ENCODE results near the gene ADIPOR1. TPM values are rescaled to one million over a fixed set of nuclear protein-coding genes. Genes with fewer than 3 reads are reported as not detected.
"Not testable (repeated sequence)": the region's sequence is repeated elsewhere in the genome, so short reads cannot be mapped to it uniquely, and the experiment has no call there.

Gene ADIPOR1
- polyA plus RNA-seq, 1 donor = 73.8 TPM

DNA sequence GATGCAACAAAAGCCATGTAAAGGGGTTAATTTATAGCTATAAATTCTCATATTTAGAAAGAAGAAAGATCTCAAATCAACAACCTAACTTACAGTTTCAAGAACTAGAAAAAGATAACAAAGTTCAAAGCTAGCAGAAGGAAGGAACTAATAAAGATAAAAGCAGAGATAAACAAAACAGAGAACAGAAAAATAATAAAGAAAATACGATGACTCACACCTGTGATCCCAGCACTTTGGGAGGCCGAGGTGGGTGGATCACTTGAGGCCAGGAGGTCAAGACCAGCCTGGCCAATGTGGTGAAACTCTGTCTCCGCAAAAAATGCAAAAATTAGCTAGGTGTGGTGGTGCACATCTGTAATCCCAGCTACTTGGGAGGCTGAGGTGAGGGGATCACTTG lies 36.6 kb upstream of the ADIPOR1 start:
- H3K9me3 ChIP-seq (ENCODE audit: control insufficient read depth, low read depth, low read length) = no peaks in the 10 kb centered on the region
- peaks cover 17% of the 10 kb centered on the region for H3K27me3 ChIP-seq (ENCODE audit: control insufficient read depth, insufficient read depth, low read length)
- 60% methylated on average over 1 of the region's 3 CpGs for WGBS (ENCODE audit: insufficient coverage, low lambda C conversion rate)
- H3K27ac ChIP-seq (ENCODE audit: low read length) = no peak overlapping the region
- no peak overlapping the region for H3K4me3 ChIP-seq (ENCODE audit: low read length)
- no peaks in the 10 kb centered on the region for H3K4me1 ChIP-seq (ENCODE audit: control insufficient read depth, insufficient read depth, low read length)
- no peak for DNase-seq
- H3K36me3 ChIP-seq (ENCODE audit: control insufficient read depth, insufficient read depth, low read length) = no peaks in the 10 kb centered on the region

DNA sequence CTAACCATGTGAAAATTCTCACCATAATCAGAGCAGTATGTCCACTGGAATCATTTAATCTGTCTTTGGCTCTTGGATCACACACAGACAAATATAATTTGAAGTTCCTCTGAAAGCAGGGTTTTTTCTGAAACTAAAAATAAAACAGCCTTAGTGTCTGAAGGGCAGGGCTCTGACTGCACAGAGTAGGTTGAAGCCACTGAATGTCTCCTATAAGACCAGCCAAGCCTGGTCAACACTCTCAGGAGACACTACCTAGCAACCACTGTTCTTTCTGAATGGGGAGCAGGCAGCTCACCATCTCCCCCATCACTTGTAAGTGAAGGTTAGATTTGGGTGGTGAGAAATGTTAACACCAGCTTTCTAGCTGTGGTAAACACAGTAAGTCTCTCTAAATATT lies 33.0 kb upstream of the ADIPOR1 start:
- H3K36me3 ChIP-seq (ENCODE audit: control insufficient read depth, insufficient read depth, low read length) = no peaks in the 10 kb centered on the region
- H3K4me1 ChIP-seq (ENCODE audit: control insufficient read depth, insufficient read depth, low read length) = no peaks in the 10 kb centered on the region
- H3K27me3 ChIP-seq (ENCODE audit: control insufficient read depth, insufficient read depth, low read length) = peaks cover 17% of the 10 kb centered on the region
- no peak for DNase-seq
- H3K27ac ChIP-seq (ENCODE audit: low read length) = no peak overlapping the region
- H3K9me3 ChIP-seq (ENCODE audit: control insufficient read depth, low read depth, low read length) = no peaks in the 10 kb centered on the region
- H3K4me3 ChIP-seq (ENCODE audit: low read length) = no peak overlapping the region

DNA sequence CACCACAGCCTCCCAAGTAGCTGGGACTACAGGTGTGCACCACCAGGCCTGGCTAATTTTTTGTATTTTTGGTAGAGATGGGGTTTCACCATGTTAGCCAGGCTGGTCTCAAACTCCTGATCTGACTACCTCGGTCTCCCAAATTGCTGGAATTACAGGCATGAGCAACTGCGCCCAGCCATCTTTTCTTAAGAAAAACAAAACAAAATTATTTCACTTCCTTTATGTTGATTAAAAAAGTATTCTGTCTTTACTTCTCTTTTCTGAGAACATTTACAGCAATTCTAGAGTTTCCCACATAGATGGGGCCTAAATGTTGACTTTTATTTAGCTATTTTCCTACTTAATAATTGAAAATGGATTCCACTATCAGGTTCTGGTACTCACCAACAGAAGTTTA lies 31.8 kb upstream of the ADIPOR1 start:
- WGBS (ENCODE audit: insufficient coverage, low lambda C conversion rate) = 100% methylated on average over 2 of the region's 2 CpGs
- Histone ChIP-seq H3K4me3 (ENCODE audit: low read length) (no peak overlapping the region), H3K36me3 (ENCODE audit: control insufficient read depth, insufficient read depth, low read length) (no peaks in the 10 kb centered on the region), H3K27me3 (ENCODE audit: control insufficient read depth, insufficient read depth, low read length) (peaks cover 14% of the 10 kb centered on the region), H3K4me1 (ENCODE audit: control insufficient read depth, insufficient read depth, low read length) (no peaks in the 10 kb centered on the region), H3K9me3 (ENCODE audit: control insufficient read depth, low read depth, low read length) (no peaks in the 10 kb centered on the region), H3K27ac (ENCODE audit: low read length) (no peak overlapping the region)
- no peak for DNase-seq

DNA sequence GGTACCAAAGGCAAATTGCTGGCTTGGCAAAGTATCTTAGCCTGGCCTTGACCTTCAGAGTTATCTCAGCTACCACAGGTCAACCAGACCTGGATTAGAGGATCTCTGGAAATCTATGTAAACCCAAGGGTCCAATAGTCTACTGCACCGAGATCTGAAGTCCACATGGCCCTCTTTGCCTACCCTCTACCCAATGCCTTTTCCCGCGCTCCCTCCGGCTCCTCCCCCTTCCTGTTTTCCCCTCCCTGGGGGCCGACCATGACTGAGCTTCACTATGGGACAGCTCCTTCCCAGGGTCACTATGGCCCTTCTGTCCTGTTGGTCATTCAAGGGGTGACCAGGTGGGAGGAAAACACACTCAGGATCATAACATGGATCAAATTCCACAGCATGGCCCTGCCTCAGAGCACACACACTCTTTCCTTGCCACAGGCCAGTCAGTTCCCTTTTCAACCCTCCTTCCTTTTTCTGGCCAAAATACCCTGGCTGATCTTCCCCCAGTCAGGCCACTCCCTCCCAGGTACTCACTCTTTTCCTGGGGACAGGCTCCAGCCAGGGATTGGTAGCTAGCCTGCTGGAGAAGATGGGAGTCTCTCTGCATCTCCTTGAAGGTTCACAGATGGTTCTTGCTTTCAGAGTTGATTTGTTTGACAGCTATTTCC lies 29.9 kb upstream of the ADIPOR1 start:
- no peaks in the 10 kb centered on the region for H3K4me1 ChIP-seq (ENCODE audit: control insufficient read depth, insufficient read depth, low read length)
- no peak overlapping the region for H3K27ac ChIP-seq (ENCODE audit: low read length)
- no peaks in the 10 kb centered on the region for H3K36me3 ChIP-seq (ENCODE audit: control insufficient read depth, insufficient read depth, low read length)
- no peak overlapping the region for H3K4me3 ChIP-seq (ENCODE audit: low read length)
- H3K27me3 ChIP-seq (ENCODE audit: control insufficient read depth, insufficient read depth, low read length) = peaks cover 12% of the 10 kb centered on the region
- no peak for DNase-seq
- no peaks in the 10 kb centered on the region for H3K9me3 ChIP-seq (ENCODE audit: control insufficient read depth, low read depth, low read length)
- 50% methylated on average over 1 of the region's 5 CpGs for WGBS (ENCODE audit: insufficient coverage, low lambda C conversion rate)

DNA sequence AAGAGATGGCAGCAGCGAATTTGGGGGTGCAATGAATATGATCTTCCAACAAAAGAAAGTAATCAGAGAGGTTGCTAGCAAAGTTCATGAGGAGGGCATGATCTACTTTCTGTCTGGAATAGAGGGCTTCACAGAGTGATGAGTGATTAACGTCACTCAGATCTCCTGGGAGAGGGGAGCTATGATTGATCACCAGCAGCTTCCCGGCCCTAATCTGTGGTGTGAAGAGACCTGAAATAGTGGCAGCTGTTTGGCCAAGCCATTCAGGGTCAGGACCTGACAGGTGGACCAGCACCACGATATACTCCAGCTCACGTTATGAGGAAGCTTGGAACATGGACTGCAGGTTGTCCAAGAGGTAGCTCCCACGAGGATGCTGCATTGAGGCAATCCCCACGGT lies 29.1 kb upstream of the ADIPOR1 start:
- WGBS (ENCODE audit: insufficient coverage, low lambda C conversion rate) = no CpG with 5 or more reads among the region's 7 CpGs

DNA sequence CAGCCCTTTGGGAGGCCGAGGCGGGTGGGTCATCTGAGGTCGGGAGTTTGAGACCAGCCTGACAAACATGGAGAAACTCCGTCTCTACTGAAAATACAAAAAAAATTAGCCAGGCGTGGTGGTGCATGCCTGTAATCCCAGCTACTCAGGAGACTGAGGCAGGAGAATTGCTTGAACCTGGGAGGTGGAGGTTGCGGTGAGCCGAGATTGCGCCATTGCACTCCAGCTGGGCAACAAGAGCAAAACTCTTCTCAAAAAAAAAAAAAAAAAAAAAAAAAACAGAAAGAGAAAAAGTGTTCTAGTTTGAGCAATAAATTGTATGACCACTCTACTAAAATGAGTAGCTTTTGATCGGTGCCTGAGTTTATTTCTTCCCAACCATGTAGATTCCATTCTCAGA lies 28.0 kb upstream of the ADIPOR1 start:
- WGBS (ENCODE audit: insufficient coverage, low lambda C conversion rate) = 100% methylated on average over 1 of the region's 9 CpGs
- not testable (repeated sequence) for H3K4me3 ChIP-seq (ENCODE audit: low read length); DNase-seq; H3K27ac ChIP-seq (ENCODE audit: low read length); H3K36me3 ChIP-seq (ENCODE audit: control insufficient read depth, insufficient read depth, low read length); H3K9me3 ChIP-seq (ENCODE audit: control insufficient read depth, low read depth, low read length); H3K4me1 ChIP-seq (ENCODE audit: control insufficient read depth, insufficient read depth, low read length); H3K27me3 ChIP-seq (ENCODE audit: control insufficient read depth, insufficient read depth, low read length)

More for the DNA sequence above, 29.1 kb upstream of the ADIPOR1 start:
- DNase-seq = no peak
- no peak overlapping the region for H3K4me3 ChIP-seq (ENCODE audit: low read length)
- peaks cover 12% of the 10 kb centered on the region for H3K27me3 ChIP-seq (ENCODE audit: control insufficient read depth, insufficient read depth, low read length)
- H3K27ac ChIP-seq (ENCODE audit: low read length) = no peak overlapping the region
- H3K36me3 ChIP-seq (ENCODE audit: control insufficient read depth, insufficient read depth, low read length) = no peaks in the 10 kb centered on the region
- no peaks in the 10 kb centered on the region for H3K9me3 ChIP-seq (ENCODE audit: control insufficient read depth, low read depth, low read length)
- H3K4me1 ChIP-seq (ENCODE audit: control insufficient read depth, insufficient read depth, low read length) = no peaks in the 10 kb centered on the region

DNA sequence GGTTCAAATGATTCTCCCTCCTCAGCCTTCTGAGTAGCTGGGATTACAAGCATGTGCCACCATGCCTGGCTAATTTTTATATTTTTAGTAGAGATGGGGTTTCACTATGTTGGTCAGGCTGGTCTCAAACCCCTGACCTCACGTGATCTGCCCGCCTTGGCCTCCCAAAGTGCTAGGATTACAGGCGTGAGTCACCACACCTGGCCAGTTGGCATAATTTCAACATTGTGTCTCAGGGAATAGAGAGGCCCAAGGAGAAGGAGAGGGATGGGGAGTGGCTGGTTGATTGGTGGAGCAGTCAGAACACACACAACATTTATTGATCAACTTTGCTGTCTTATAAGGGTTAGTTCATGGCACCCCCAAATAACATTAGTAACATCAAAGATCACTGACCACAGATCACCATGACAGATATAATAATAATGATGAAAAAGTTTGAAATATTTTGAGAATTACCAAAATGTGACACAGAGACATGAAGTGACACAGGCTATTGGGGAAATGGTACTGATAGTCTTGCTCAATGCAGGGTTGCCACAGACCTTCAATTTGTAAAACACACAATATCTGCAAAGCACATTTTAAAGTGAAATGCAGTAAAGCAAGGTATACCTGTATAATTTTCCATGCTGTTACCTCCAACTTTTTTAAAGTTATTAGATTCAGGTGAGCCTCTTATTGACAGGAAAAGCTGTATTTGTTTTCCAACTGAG lies 24.8 kb upstream of the ADIPOR1 start:
- Histone ChIP-seq H3K4me1 (ENCODE audit: control insufficient read depth, insufficient read depth, low read length) (no peaks in the 10 kb centered on the region), H3K36me3 (ENCODE audit: control insufficient read depth, insufficient read depth, low read length) (no peaks in the 10 kb centered on the region), H3K27ac (ENCODE audit: low read length) (no peak overlapping the region), H3K4me3 (ENCODE audit: low read length) (no peak overlapping the region), H3K9me3 (ENCODE audit: control insufficient read depth, low read depth, low read length) (no peaks in the 10 kb centered on the region), H3K27me3 (ENCODE audit: control insufficient read depth, insufficient read depth, low read length) (peaks cover 2% of the 10 kb centered on the region)
- DNase-seq = no peak
- WGBS (ENCODE audit: insufficient coverage, low lambda C conversion rate) = no CpG with 5 or more reads among the region's 3 CpGs

DNA sequence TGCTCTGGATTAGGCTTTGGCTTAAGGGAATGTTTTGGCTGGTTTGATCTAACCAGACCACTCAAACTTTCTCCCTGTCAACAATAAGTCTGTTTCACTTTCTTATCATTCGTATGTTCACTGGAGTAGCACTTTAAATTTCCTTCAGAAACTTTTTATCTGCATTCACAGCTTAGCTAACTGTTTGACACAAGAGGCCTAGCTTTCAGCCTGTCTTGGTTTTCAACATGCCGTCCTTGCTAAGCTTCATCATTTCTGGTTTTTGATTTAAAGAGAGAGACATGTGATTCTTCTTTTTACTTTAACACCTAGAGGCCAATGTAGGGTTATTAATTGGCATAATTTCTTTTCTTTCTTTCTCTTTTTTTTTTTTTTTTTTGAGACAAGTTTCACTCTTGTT lies 23.8 kb upstream of the ADIPOR1 start:
- H3K27me3 ChIP-seq (ENCODE audit: control insufficient read depth, insufficient read depth, low read length) = peaks cover 7% of the 10 kb centered on the region
- no peak overlapping the region for H3K4me3 ChIP-seq (ENCODE audit: low read length)
- no peaks in the 10 kb centered on the region for H3K9me3 ChIP-seq (ENCODE audit: control insufficient read depth, low read depth, low read length)
- H3K36me3 ChIP-seq (ENCODE audit: control insufficient read depth, insufficient read depth, low read length) = no peaks in the 10 kb centered on the region
- H3K4me1 ChIP-seq (ENCODE audit: control insufficient read depth, insufficient read depth, low read length) = no peaks in the 10 kb centered on the region
- no peak overlapping the region for H3K27ac ChIP-seq (ENCODE audit: low read length)
- 67% methylated on average over 1 of the region's 2 CpGs for WGBS (ENCODE audit: insufficient coverage, low lambda C conversion rate)
- no peak for DNase-seq

DNA sequence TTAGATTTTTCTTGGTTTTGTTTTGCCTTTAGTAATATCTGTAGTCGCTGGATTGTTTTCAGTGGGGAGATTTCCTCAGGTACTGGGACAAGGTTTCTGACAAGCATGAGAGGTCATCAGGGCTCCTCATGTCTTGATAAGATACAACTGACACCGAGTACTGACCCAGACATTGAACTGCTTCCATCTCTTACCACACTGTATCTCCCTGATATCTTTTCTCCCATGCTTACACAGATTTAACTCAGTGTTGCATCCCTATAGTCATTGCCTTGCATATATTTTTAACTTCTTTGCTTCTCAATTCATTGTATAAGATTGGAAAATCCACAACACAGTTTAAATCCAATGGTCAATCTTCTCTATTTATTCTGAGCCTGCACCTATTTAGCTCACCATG lies 21.3 kb upstream of the ADIPOR1 start:
- Histone ChIP-seq H3K36me3 (ENCODE audit: control insufficient read depth, insufficient read depth, low read length) (no peaks in the 10 kb centered on the region), H3K4me3 (ENCODE audit: low read length) (no peak overlapping the region), H3K27ac (ENCODE audit: low read length) (no peak overlapping the region), H3K27me3 (ENCODE audit: control insufficient read depth, insufficient read depth, low read length) (peaks cover 15% of the 10 kb centered on the region), H3K4me1 (ENCODE audit: control insufficient read depth, insufficient read depth, low read length) (no peaks in the 10 kb centered on the region), H3K9me3 (ENCODE audit: control insufficient read depth, low read depth, low read length) (no peaks in the 10 kb centered on the region)
- no CpG with 5 or more reads among the region's 2 CpGs for WGBS (ENCODE audit: insufficient coverage, low lambda C conversion rate)
- DNase-seq = no peak

DNA sequence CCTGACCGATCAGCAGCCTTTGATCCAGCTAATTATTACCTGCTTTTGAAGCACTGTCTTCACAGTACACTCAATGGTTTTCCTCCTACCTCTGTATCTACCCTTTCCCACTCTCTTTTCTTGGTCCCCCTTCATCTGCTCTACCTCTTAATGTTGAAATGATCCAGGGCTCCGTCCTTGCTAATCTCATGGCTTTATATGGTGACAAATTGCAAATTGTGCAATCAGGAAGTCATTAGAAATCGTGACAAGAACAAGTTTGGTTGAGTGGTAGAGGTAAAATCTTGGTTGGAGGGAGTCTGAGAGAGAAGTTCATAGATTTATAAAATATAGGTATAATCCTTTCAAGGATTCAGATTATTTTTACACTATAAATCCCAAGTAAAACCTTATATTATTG lies 18.5 kb upstream of the ADIPOR1 start:
- DNase-seq = no peak

DNA sequence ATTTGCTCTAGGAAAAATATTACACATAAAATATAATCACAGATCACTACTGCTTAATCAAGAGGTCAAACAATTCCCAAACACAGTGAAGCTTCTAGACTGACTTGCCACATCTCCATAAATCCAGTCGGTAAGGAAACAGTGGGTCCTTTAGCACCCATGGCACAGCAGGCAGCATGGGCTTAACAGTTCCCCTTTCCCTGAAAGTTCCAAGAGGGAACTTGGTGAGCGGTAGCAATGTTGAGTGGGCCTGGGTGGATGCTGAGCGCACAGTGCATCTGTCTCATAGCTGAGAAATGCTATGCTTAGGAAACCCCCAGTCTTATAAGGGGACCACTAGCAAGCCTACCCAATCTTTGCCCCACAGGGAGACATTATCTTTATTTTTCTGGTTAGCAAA lies 16.7 kb upstream of the ADIPOR1 start:
- H3K27ac ChIP-seq (ENCODE audit: low read length) = no peak overlapping the region
- no CpG with 5 or more reads among the region's 3 CpGs for WGBS (ENCODE audit: insufficient coverage, low lambda C conversion rate)

More for the DNA sequence above, 18.5 kb upstream of the ADIPOR1 start:
- H3K36me3 ChIP-seq (ENCODE audit: control insufficient read depth, insufficient read depth, low read length) = no peaks in the 10 kb centered on the region
- H3K4me1 ChIP-seq (ENCODE audit: control insufficient read depth, insufficient read depth, low read length) = no peaks in the 10 kb centered on the region
- no peaks in the 10 kb centered on the region for H3K9me3 ChIP-seq (ENCODE audit: control insufficient read depth, low read depth, low read length)
- H3K4me3 ChIP-seq (ENCODE audit: low read length) = no peak overlapping the region
- peaks cover 16% of the 10 kb centered on the region for H3K27me3 ChIP-seq (ENCODE audit: control insufficient read depth, insufficient read depth, low read length)
- H3K27ac ChIP-seq (ENCODE audit: low read length) = no peak overlapping the region
- 54% methylated on average over 2 of the region's 3 CpGs for WGBS (ENCODE audit: insufficient coverage, low lambda C conversion rate)

More for the DNA sequence above, 16.7 kb upstream of the ADIPOR1 start:
- DNase-seq = no peak
- H3K36me3 ChIP-seq (ENCODE audit: control insufficient read depth, insufficient read depth, low read length) = no peaks in the 10 kb centered on the region
- H3K4me3 ChIP-seq (ENCODE audit: low read length) = no peak overlapping the region
- no peaks in the 10 kb centered on the region for H3K4me1 ChIP-seq (ENCODE audit: control insufficient read depth, insufficient read depth, low read length)
- no peaks in the 10 kb centered on the region for H3K9me3 ChIP-seq (ENCODE audit: control insufficient read depth, low read depth, low read length)
- H3K27me3 ChIP-seq (ENCODE audit: control insufficient read depth, insufficient read depth, low read length) = peaks cover 16% of the 10 kb centered on the region
